Activated T-helper 1 cell treated with anti-CD3 and anti-CD28 coated beads, Interleukin-12 subunit alpha, Interleukin-12 subunit beta, Interleukin-2, Interleukin-4 antibody, amounts not matched to agents 30 ng/mL and 10 ng/mL and 1 ng/mL, durations not matched to agents 14 hours and 24 hours and 36 hours (primary cell): Measurements from ENCODE around the gene ACOT7. TPM values are rescaled to one million over a fixed set of nuclear protein-coding genes. Genes with fewer than 3 reads are reported as not detected.
"Not testable (repeated sequence)": the region's sequence is repeated elsewhere in the genome, so short reads cannot be mapped to it uniquely, and the experiment has no call there.

Source experiments
- DNase-seq: peaks from one replicate; pipeline ENCODE4 v3.0.0; 2021; ENCODE audit warnings: low spot score
- H3K27ac Mint-ChIP-seq: one replicate; pipeline ENCODE4 v1.8.0; 2021; ENCODE audit warnings: mild to moderate bottlenecking, mixed read lengths
- H3K27me3 Mint-ChIP-seq: one replicate; pipeline ENCODE4 v1.8.0; 2022; ENCODE audit warnings: mild to moderate bottlenecking, moderate library complexity, mixed read lengths; ENCODE audit not compliant: insufficient read depth
- H3K36me3 Mint-ChIP-seq: one replicate; pipeline ENCODE4 v1.8.0; 2021; ENCODE audit warnings: low read depth, mixed read lengths
- H3K4me1 Mint-ChIP-seq: one replicate; pipeline ENCODE4 v1.8.0; 2021; ENCODE audit warnings: low read depth, mixed read lengths
- H3K4me3 Mint-ChIP-seq: one replicate; pipeline ENCODE4 v1.8.0; 2021; ENCODE audit warnings: mild to moderate bottlenecking, moderate library complexity, mixed read lengths
- H3K9me3 Mint-ChIP-seq: one replicate; pipeline ENCODE4 v1.8.0; 2021; ENCODE audit warnings: mixed read lengths
- intact Hi-C: fragments of 100-400 bp; cut with micrococcal nuclease; formaldehyde crosslinking; loops from one replicate; pipeline ENCODE4 v1.15.1; 2024
- total RNA-seq: library from RNA; stranded (reverse); gene quantifications from 2 replicates; pipeline ENCODE4 v1.2.3, GENCODE V29; 2022

ACOT7 gene
- 124 and 126 TPM in 2 replicates for total RNA-seq

GRCh38 chr1:6393400-6394187 lies at the start of gene ACOT7:
Gene ACOT7, minus strand, starts transcription at chr1:6393767. Its CDS starts 368 bp downstream, at chr1:6393399.
- H3K36me3 Mint-ChIP-seq, result peaks cover 4% of the 10 kb centered on the region
- peak within 1 kb of the TSS; percentile 94 for H3K27ac Mint-ChIP-seq

GRCh38 chr1:6441586-6441985 lies 48.0 kb upstream of the ACOT7 start:
- peaks cover 11% of the 10 kb centered on the region for H3K4me1 Mint-ChIP-seq
- no peak overlapping the region for H3K27ac Mint-ChIP-seq
- peaks cover 48% of the 10 kb centered on the region for H3K27me3 Mint-ChIP-seq
- no peaks in the 10 kb centered on the region for H3K9me3 Mint-ChIP-seq
- intact Hi-C loops, result no loop called here
- DNase-seq, result no peak
- no peak overlapping the region for H3K4me3 Mint-ChIP-seq
- H3K36me3 Mint-ChIP-seq, result no peaks in the 10 kb centered on the region

More at GRCh38 chr1:6393400-6394187, at the start of gene ACOT7:
- no peaks in the 10 kb centered on the region for H3K27me3 Mint-ChIP-seq
- intact Hi-C loops, result loop anchor here (1.0 to 10.0 kb wide), 11 partner anchors 11 to 569 kb away; partner anchors contain the start of genes GPR153, KLHL21 and RPL22
- H3K4me1 Mint-ChIP-seq, result peaks cover 35% of the 10 kb centered on the region
- no peaks in the 10 kb centered on the region for H3K9me3 Mint-ChIP-seq
- peak within 1 kb of the TSS; percentile 89 for H3K4me3 Mint-ChIP-seq
- peak; percentile 87 for DNase-seq

- peaks cover 46% of the 10 kb centered on the region for H3K27me3 Mint-ChIP-seq
- no peaks in the 10 kb centered on the region for H3K9me3 Mint-ChIP-seq
- H3K4me3 Mint-ChIP-seq, result no peak overlapping the region
- no peaks in the 10 kb centered on the region for H3K36me3 Mint-ChIP-seq
- no peak overlapping the region for H3K27ac Mint-ChIP-seq
- intact Hi-C loops, result no loop called here
- peaks cover 11% of the 10 kb centered on the region for H3K4me1 Mint-ChIP-seq
- peak; percentile 70 for DNase-seq
Measured at GRCh38 chr1:6440198-6441126, 46.9 kb upstream of the ACOT7 start.

- H3K4me1 Mint-ChIP-seq, result peaks cover 5% of the 10 kb centered on the region
- DNase-seq, result peak; percentile 61
- intact Hi-C loops, result loop anchor here (1.0 kb wide), 3 partner anchors 15 to 192 kb away; no protein-coding TSS in a partner anchor
Measured at GRCh38 chr1:6438047-6438525, 44.5 kb upstream of the ACOT7 start.

GRCh38 chr1:6437012-6437700 lies 43.6 kb upstream of the ACOT7 start:
- H3K4me1 Mint-ChIP-seq, intact Hi-C loops, H3K36me3 Mint-ChIP-seq: not testable (repeated sequence)

More at GRCh38 chr1:6438047-6438525, 44.5 kb upstream of the ACOT7 start:
- Mint-ChIP-seq H3K27me3 (peaks cover 46% of the 10 kb centered on the region), H3K4me3 (no peak overlapping the region), H3K36me3 (no peaks in the 10 kb centered on the region), H3K27ac (no peak overlapping the region), H3K9me3 (no peaks in the 10 kb centered on the region)

GRCh38 chr1:6436277-6436676 lies 42.7 kb upstream of the ACOT7 start:
- H3K27me3 Mint-ChIP-seq, result peaks cover 34% of the 10 kb centered on the region
- H3K36me3 Mint-ChIP-seq, H3K4me1 Mint-ChIP-seq, H3K9me3 Mint-ChIP-seq, DNase-seq, H3K27ac Mint-ChIP-seq, intact Hi-C loops, H3K4me3 Mint-ChIP-seq: not testable (repeated sequence)

More at GRCh38 chr1:6437012-6437700, 43.6 kb upstream of the ACOT7 start:
- DNase-seq, H3K4me3 Mint-ChIP-seq, H3K9me3 Mint-ChIP-seq, H3K27ac Mint-ChIP-seq: not testable (repeated sequence)
- H3K27me3 Mint-ChIP-seq, result peaks cover 41% of the 10 kb centered on the region

GRCh38 chr1:6435547-6435946 lies 42.0 kb upstream of the ACOT7 start:
- Mint-ChIP-seq H3K9me3 (no peaks in the 10 kb centered on the region), H3K4me3 (no peak overlapping the region), H3K36me3 (no peaks in the 10 kb centered on the region), H3K27me3 (peaks cover 33% of the 10 kb centered on the region), H3K27ac (no peak overlapping the region), H3K4me1 (peaks cover 5% of the 10 kb centered on the region)
- intact Hi-C loops, result no loop called here
- no peak for DNase-seq

- no peaks in the 10 kb centered on the region for H3K9me3 Mint-ChIP-seq
- DNase-seq, result no peak
- no peak overlapping the region for H3K4me3 Mint-ChIP-seq
- H3K27ac Mint-ChIP-seq, result no peak overlapping the region
- H3K36me3 Mint-ChIP-seq, result no peaks in the 10 kb centered on the region
- peaks cover 35% of the 10 kb centered on the region for H3K27me3 Mint-ChIP-seq
- intact Hi-C loops, result no loop called here
- peaks cover 5% of the 10 kb centered on the region for H3K4me1 Mint-ChIP-seq
Measured at GRCh38 chr1:6435129-6435528, 41.6 kb upstream of the ACOT7 start.

- intact Hi-C loops, result no loop called here
- Mint-ChIP-seq H3K4me1 (peaks cover 5% of the 10 kb centered on the region), H3K27ac (no peak overlapping the region), H3K9me3 (no peaks in the 10 kb centered on the region), H3K4me3 (no peak overlapping the region), H3K27me3 (peaks cover 26% of the 10 kb centered on the region), H3K36me3 (no peaks in the 10 kb centered on the region)
- no peak for DNase-seq
Measured at GRCh38 chr1:6434186-6434585, 40.6 kb upstream of the ACOT7 start.

GRCh38 chr1:6431645-6432579 lies 38.3 kb upstream of the ACOT7 start:
- H3K27ac Mint-ChIP-seq, intact Hi-C loops, H3K4me1 Mint-ChIP-seq, DNase-seq, H3K4me3 Mint-ChIP-seq, H3K9me3 Mint-ChIP-seq, H3K36me3 Mint-ChIP-seq: not testable (repeated sequence)
- H3K27me3 Mint-ChIP-seq, result peaks cover 24% of the 10 kb centered on the region

GRCh38 chr1:6429660-6430411 lies 36.3 kb upstream of the ACOT7 start:
- H3K9me3 Mint-ChIP-seq, H3K4me1 Mint-ChIP-seq, DNase-seq, H3K36me3 Mint-ChIP-seq, H3K27ac Mint-ChIP-seq, H3K4me3 Mint-ChIP-seq, intact Hi-C loops: not testable (repeated sequence)
- peaks cover 26% of the 10 kb centered on the region for H3K27me3 Mint-ChIP-seq
